Neural progenitor cell (in vitro differentiated cells): ENCODE data around the gene NDUFC2.

ENCODE experiments used
- CTCF ChIP-seq: fragments of 200-600 bp; sonication (generic); IDR thresholded peaks from 2 replicates; pipeline ENCODE4 v1.5.1; 2017; ENCODE audit warnings: antibody characterized with exemption, mild to moderate bottlenecking
- EZH2 ChIP-seq: fragments of 200-600 bp; sonication (generic); IDR thresholded peaks from 2 replicates; pipeline ENCODE4 v1.6.1; 2017; ENCODE audit warnings: antibody characterized with exemption, mild to moderate bottlenecking, moderate library complexity
- EZH2phosphoT487 ChIP-seq: fragments of 200-600 bp; sonication (generic); IDR thresholded peaks from 2 replicates; pipeline ENCODE4 v1.6.1; 2017; ENCODE audit warnings: antibody characterized with exemption

GRCh38 chr11:78038697-78039313 lies 40.9 kb downstream of the NDUFC2 start:
- no peak for TF ChIP-seq CTCF
- no peak for TF ChIP-seq EZH2phosphoT487
- no peak for TF ChIP-seq EZH2
